Measurements from ENCODE around the gene XNDC1N. TPM values are rescaled to one million over a fixed set of nuclear protein-coding genes. Genes with fewer than 3 reads are reported as not detected.
"Not testable (repeated sequence)": the region's sequence is repeated elsewhere in the genome, so short reads cannot be mapped to it uniquely, and the experiment has no call there.

The XNDC1N gene
- total RNA-seq, 1 donor from 2014 or later, result 20.9 TPM

DNA sequence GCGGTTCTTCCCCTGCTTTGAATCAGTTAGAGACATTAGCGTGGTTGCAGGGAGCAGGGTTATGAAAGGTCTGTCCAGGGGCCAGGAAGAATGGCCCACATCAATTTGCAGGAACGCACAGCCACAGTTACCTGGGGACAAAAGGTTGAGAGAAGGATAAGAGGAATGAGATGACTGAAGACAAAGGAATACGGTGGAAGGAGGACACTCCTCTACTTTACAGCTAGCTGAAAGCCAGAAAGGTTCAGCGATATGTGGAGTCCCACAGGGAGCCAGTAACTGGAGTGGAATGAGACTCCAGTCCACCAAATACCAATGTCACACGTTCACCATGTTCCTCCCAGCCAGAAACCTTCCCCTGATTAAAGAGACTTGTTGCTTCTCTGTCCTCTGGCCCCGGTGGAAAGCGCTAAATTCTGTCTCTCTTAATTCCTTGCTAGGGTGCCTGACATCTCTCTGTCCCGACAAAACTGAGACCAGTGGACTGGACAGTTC is 10.7 kb downstream of the XNDC1N start:
- Mint-ChIP-seq H3K27ac (no peak overlapping the region), H3K4me3 (no peak overlapping the region), H3K4me1 (peaks cover 7% of the 10 kb centered on the region), H3K9me3 (no peaks in the 10 kb centered on the region), H3K36me3 (ENCODE audit: low read depth) (peaks cover 50% of the 10 kb centered on the region), H3K27me3 (no peaks in the 10 kb centered on the region)
- no peak for DNase-seq
- intact Hi-C loops (cut with micrococcal nuclease), result no loop called here

DNA sequence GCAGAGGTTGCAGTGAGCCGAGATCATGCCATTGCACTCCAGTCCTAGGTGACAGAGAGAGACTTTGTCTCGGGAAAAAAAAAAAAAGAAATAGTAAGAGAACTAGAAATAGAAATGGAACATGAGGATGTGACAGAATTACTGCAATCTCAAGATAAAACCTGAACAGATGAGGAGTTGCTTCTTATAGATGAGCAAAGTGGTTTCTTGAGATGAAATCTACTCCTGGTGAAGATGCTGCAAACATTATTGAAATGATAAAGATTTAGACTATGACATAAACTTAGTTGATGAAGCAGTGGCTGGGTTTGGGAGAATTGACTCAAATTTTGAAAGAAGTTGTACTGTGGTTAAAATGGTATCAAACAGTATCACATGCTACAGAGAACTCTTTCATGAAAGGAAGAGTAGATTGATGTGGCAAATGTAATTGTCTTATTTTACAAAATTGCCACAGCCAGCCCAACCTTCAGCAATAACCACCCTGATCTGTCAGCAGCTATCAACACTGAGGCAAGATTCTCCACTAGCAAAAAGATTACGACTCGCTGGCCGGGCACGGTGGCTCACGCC is 13.7 kb downstream of the XNDC1N start:
- intact Hi-C loops (cut with micrococcal nuclease), result no loop called here
- Mint-ChIP-seq H3K27me3 (no peaks in the 10 kb centered on the region), H3K27ac (peak overlapping the region; percentile 48), H3K4me1 (peaks cover 20% of the 10 kb centered on the region), H3K4me3 (no peak overlapping the region), H3K9me3 (no peaks in the 10 kb centered on the region), H3K36me3 (ENCODE audit: low read depth) (peaks cover 59% of the 10 kb centered on the region)
- DNase-seq, result no peak

DNA sequence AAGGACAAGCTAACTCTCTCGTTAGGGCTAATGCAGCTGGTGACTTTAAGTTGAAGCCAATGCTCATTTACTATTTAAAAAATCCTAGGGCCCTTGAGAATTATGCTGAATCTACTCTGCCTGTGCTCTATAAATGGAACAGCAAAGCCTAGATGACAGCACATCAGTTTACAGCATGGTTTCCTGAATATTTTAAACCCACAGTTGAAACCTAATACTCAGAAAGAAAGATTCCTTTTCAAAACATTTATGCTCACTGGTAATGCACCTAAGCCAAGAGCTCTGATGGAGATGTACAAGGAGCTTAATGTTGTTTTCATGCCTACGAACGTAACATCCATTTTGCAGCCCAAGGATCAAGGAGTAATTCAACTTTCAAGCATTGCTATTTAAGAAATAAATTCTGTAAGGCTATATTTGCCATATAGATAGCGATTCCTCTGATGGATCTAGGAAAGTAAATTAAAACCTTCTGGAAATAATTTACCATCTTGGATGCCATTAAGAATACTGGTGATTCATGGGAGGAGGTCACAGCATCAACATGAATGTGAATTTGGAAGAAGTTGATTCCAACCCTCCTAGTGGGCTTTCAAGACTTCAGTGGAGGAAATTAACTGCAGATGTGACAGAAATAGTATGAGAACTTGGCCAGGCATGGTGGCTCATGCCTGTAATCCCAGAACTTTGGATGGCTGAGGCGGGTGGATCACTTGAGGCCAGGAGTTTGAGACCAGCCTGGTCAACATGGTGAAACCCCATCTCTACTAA is 14.5 kb downstream of the XNDC1N start:
- Mint-ChIP-seq H3K4me1 (peaks cover 20% of the 10 kb centered on the region), H3K27me3 (no peaks in the 10 kb centered on the region), H3K27ac (peak overlapping the region; percentile 48), H3K9me3 (no peaks in the 10 kb centered on the region), H3K36me3 (ENCODE audit: low read depth) (peaks cover 58% of the 10 kb centered on the region), H3K4me3 (no peak overlapping the region)
- intact Hi-C loops (cut with micrococcal nuclease), result no loop called here
- no peak for DNase-seq

DNA sequence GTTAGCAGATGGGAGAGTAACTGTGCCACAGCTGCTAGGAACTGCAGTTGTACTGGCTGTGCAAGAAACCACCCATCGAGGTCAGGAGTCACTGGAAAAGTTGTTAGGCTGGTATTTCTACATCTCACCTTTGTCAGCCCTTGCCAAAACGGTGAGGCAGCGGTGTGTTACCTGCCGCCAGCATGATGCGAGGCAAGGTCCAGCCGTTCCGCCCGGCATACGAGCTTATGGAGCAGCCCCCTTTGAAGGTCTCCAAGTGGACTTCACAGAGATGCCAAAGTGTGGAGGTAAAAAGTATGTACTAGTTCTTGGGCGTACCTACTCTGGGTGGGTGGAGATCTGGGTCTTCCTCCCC is 16.4 kb downstream of the XNDC1N start:
- H3K27me3 Mint-ChIP-seq, DNase-seq, H3K9me3 Mint-ChIP-seq: not testable (repeated sequence)
- Mint-ChIP-seq H3K27ac (peak overlapping the region; percentile 90), H3K4me3 (peak overlapping the region; percentile 11), H3K4me1 (peaks cover 20% of the 10 kb centered on the region), H3K36me3 (ENCODE audit: low read depth) (peaks cover 50% of the 10 kb centered on the region)
- intact Hi-C loops (cut with micrococcal nuclease), result loop anchor here (1.0 kb wide), 1 partner anchor 16 kb away; the partner anchor contains the start of gene XNDC1N

DNA sequence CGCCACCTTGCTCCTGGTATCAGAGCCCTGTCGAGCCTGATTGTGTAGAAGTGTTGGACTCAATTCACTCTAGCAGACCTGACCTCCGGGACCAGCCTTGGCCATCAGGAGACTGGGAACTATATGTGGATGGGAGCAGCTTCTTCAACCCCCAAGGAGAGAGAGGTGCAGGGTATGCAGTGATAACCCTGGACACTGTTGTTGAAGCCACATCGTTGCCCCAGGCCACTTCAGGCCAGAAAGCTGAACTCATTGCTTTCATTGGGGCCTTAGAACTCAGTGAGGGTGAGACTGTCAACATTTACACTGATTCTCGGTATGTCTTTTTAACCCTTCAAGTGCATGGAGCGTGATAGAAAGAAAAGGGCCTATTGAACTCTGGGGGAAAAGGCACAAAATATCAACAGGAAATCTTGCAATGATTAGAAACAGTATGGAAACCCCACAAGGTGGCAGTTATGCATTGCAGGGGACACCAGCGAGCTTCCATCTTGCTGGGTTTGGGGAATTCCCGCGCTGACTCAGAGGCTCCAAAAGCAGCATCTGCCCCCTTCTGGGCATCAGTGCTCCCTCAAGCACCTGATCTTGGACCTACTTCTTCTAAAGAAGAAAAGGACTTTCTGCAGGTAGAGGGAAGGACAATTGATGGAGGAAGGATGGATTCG is 16.9 kb downstream of the XNDC1N start:
- not testable (repeated sequence) for H3K9me3 Mint-ChIP-seq, H3K27me3 Mint-ChIP-seq
- H3K4me1 Mint-ChIP-seq, result peaks cover 20% of the 10 kb centered on the region
- peak; percentile 80 for DNase-seq
- intact Hi-C loops (cut with micrococcal nuclease), result loop anchor here (1.0 kb wide), 1 partner anchor 17 kb away; the partner anchor contains the start of gene XNDC1N
- H3K36me3 Mint-ChIP-seq (ENCODE audit: low read depth), result peaks cover 47% of the 10 kb centered on the region
- H3K27ac Mint-ChIP-seq, result peak overlapping the region; percentile 90
- H3K4me3 Mint-ChIP-seq, result peak overlapping the region; percentile 11

DNA sequence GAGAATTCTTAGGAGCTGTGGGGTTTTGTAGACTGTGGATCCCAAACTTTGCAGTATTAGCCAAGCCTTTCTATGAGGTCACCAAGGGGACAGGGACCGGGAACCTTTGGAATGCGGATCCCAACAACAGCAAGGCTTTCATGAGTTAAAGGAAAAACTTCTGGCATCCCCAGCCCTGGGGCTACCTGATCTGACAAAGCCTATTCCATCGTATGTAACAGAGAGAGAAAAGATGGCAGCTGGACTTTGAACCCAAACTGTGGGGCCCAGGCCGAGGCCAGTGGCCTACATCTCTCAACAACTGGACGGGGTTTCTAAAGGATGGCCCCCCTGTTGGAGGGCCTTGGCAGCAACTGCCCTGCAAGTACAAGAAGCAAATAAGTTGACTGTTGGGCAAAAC is 17.6 kb downstream of the XNDC1N start:
- H3K9me3 Mint-ChIP-seq, result not testable (repeated sequence)

DNA sequence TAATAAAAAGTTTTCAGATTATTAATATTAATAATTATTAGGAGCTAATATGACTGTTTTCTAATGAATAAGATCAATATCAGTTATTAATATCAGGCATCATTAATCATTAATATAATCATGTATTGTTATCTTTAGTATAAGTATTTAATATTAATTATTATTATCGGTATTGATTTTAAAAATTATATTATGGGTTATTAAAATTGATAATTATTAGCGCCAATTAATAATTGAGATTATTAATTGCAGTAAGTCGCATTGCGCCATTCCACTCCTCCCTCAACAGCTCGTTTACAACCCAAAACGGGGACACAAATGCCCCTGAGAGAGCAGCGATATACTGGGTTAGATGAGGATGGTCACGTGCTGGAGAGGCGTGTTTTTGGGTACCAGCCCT is 20.2 kb downstream of the XNDC1N start:
- no peak overlapping the region for H3K4me3 Mint-ChIP-seq
- H3K4me1 Mint-ChIP-seq, result peaks cover 13% of the 10 kb centered on the region
- H3K27ac Mint-ChIP-seq, result no peak overlapping the region
- H3K27me3 Mint-ChIP-seq, result no peaks in the 10 kb centered on the region
- H3K36me3 Mint-ChIP-seq (ENCODE audit: low read depth), result peaks cover 30% of the 10 kb centered on the region
- H3K9me3 Mint-ChIP-seq, result no peaks in the 10 kb centered on the region
- intact Hi-C loops (cut with micrococcal nuclease), result no loop called here
- DNase-seq, result no peak

More for the DNA sequence above, 17.6 kb downstream of the XNDC1N start:
- peaks cover 42% of the 10 kb centered on the region for H3K36me3 Mint-ChIP-seq (ENCODE audit: low read depth)
- not testable (repeated sequence) for DNase-seq, H3K4me3 Mint-ChIP-seq, H3K27me3 Mint-ChIP-seq
- peak overlapping the region; percentile 37 for H3K27ac Mint-ChIP-seq
- H3K4me1 Mint-ChIP-seq, result peaks cover 20% of the 10 kb centered on the region
- intact Hi-C loops (cut with micrococcal nuclease), result loop anchor here (1.0 kb wide), 1 partner anchor 18 kb away; the partner anchor contains the start of gene XNDC1N

DNA sequence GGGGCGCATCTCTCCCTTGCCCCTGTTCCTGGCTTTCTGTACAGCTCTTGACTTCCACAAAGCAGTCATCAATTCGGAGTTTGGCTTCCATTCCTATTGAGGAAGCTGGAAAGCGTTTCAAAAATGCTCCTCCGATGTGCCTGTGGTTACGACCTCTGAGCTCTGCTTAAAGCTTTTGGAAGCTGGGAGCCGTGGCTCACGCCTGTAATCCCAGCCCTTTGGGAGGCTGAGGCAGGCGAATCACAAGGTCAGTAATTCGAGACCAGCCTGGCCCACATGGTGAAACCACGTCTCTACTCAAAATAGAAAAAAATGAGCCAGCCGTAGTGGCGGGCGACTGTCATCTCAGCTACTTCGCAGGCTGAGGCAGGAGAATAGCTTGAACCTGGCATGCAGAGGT is 27.3 kb downstream of the XNDC1N start:
- DNase-seq; H3K9me3 Mint-ChIP-seq; H3K4me3 Mint-ChIP-seq; H3K27ac Mint-ChIP-seq; intact Hi-C loops (cut with micrococcal nuclease); H3K4me1 Mint-ChIP-seq; H3K27me3 Mint-ChIP-seq: not testable (repeated sequence)
- H3K36me3 Mint-ChIP-seq (ENCODE audit: low read depth), result peaks cover 17% of the 10 kb centered on the region

DNA sequence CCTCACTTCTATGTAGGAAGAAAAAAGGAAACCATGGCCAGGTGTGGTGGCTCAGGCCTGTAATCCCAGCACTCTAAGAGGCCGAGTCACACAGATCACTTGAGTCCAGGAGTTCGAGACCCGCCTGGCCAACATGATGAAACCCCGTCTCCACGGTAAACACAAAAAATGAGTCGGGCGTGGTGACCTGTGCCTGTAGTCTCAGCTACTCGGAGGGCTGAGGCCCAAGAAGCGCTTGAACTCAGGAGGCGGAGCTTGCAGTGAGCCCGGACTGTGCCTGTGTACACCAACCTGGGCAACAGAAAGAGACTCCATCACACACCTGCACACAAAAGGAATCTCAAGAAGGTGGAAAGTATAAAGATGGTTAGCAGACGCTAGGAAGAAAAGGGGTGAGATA is 32.4 kb downstream of the XNDC1N start:
- H3K36me3 Mint-ChIP-seq (ENCODE audit: low read depth), result peaks cover 17% of the 10 kb centered on the region

DNA sequence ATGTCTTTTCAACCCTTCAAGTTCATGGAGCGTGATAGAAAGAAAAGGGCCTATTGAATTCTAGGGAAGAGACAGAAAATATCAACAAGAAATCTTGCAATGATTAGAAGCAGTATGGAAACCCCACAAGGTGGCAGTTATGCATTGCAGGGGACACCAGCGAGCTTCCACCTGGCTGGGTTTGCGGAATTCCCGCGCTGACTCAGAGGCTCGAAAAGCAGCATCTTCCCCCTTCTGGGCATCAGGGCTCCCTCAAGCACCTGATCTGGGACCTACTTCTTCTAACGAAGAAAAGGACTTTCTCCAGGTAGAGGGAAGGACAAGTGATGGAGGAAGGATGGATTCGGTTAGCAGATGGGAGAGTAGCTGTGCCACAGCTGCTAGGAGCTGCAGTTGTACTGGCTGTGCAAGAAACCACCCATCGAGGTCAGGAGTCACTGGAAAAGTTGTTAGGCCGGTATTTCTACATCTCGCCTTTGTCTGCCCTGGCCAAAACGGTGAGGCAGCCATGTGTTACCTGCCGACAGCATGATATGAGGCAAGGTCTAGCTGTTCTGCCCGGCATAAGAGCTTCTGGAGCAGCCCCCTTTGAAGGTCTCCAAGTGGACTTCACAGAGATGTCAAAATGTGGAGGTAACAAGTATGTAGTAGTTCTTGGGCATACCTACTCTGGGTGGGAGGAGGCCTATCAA is 39.1 kb downstream of the XNDC1N start:
- peak; percentile 42 for DNase-seq
- H3K36me3 Mint-ChIP-seq (ENCODE audit: low read depth); H3K9me3 Mint-ChIP-seq; H3K4me3 Mint-ChIP-seq; intact Hi-C loops (cut with micrococcal nuclease); H3K27ac Mint-ChIP-seq; H3K4me1 Mint-ChIP-seq; H3K27me3 Mint-ChIP-seq: not testable (repeated sequence)

More for the DNA sequence above, 32.4 kb downstream of the XNDC1N start:
- intact Hi-C loops (cut with micrococcal nuclease), result no loop called here
- Mint-ChIP-seq H3K27ac (no peak overlapping the region), H3K9me3 (no peaks in the 10 kb centered on the region), H3K27me3 (no peaks in the 10 kb centered on the region), H3K4me1 (no peaks in the 10 kb centered on the region), H3K4me3 (no peak overlapping the region)
- DNase-seq, result peak; percentile 50

DNA sequence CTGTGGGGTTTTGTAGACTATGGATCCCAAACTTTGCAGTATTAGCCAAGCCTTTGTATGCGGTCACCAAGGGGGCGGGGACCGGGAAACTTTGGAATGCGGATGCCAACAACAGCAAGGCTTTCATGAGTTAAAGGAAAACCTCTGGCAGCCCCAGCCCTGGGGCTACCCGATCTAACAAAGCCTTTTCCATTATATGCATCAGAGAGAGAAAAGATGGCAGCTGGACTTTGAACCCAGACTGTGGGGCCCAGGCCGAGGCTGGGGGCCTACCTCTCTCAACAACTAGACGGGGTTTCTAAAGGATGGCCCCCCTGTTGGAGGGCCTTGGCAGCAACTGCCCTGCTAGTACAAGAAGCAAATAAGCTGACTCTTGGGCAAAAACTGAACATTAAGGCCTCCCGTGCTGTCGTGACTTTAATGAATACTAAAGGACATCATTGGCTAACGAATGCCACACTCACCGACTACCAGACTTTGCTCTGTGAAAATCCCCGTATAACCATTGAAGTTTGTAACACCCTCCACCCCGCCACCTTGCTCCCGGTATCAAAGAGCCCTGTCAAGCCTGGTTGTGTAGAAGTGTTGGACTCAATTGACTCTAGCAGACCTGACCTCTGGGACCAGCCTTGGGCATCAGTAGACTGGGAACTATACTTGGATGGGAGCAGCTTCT is 39.9 kb downstream of the XNDC1N start:
- H3K9me3 Mint-ChIP-seq; intact Hi-C loops (cut with micrococcal nuclease); H3K27me3 Mint-ChIP-seq; H3K36me3 Mint-ChIP-seq (ENCODE audit: low read depth); H3K27ac Mint-ChIP-seq; H3K4me3 Mint-ChIP-seq; H3K4me1 Mint-ChIP-seq; DNase-seq: not testable (repeated sequence)

DNA sequence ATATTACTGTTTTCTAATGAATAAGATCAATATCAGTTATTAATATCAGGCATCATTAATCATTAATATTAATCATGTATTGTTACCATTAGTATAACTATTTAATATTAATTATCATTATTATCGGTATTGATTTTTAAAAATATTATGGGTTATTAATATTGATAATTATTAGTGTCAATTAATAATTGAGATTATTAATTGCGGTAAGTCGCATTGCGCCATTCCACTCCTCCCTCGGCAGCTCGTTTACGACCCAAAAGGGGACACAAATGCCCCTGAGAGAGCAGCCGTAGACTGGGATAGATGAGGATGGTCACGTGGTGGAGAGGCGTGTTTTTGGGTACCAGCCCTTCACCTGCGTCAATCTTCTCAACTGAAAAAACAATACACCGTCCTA is 42.6 kb downstream of the XNDC1N start:
- H3K27me3 Mint-ChIP-seq; DNase-seq; H3K9me3 Mint-ChIP-seq; intact Hi-C loops (cut with micrococcal nuclease); H3K4me1 Mint-ChIP-seq; H3K4me3 Mint-ChIP-seq; H3K36me3 Mint-ChIP-seq (ENCODE audit: low read depth); H3K27ac Mint-ChIP-seq: not testable (repeated sequence)
